Measurements from ENCODE around the gene UHRF1. TPM values are rescaled to one million over a fixed set of nuclear protein-coding genes. Genes with fewer than 3 reads are reported as not detected.

UHRF1 gene
- total RNA-seq, 2 donors from 2014 or later: 52.1 to 129 TPM

GRCh38 chr19:4911314-4911713 lies 2.0 kb downstream of the UHRF1 start:
- Mint-ChIP-seq H3K4me1 (peaks cover 22% of the 10 kb centered on the region), H3K4me3 (peak overlapping the region; percentile 94), H3K27ac (peak overlapping the region; percentile 78), H3K27me3 (no peaks in the 10 kb centered on the region), H3K9me3 (no peaks in the 10 kb centered on the region), H3K36me3 (ENCODE audit: low read depth) (peaks cover 59% of the 10 kb centered on the region)
- no peak for ATAC-seq (replicated peaks)

- H3K9me3 Mint-ChIP-seq: no peaks in the 10 kb centered on the region
- H3K36me3 Mint-ChIP-seq (ENCODE audit: low read depth): peaks cover 66% of the 10 kb centered on the region
- ATAC-seq (replicated peaks): peak; percentile 22
- peak overlapping the region; percentile 94 for H3K4me3 Mint-ChIP-seq
- peaks cover 27% of the 10 kb centered on the region for H3K4me1 Mint-ChIP-seq
- H3K27ac Mint-ChIP-seq: peak overlapping the region; percentile 78
- no peaks in the 10 kb centered on the region for H3K27me3 Mint-ChIP-seq
These were observed 2.7 kb downstream of the UHRF1 start for GRCh38 chr19:4911786-4912672.

DNA sequence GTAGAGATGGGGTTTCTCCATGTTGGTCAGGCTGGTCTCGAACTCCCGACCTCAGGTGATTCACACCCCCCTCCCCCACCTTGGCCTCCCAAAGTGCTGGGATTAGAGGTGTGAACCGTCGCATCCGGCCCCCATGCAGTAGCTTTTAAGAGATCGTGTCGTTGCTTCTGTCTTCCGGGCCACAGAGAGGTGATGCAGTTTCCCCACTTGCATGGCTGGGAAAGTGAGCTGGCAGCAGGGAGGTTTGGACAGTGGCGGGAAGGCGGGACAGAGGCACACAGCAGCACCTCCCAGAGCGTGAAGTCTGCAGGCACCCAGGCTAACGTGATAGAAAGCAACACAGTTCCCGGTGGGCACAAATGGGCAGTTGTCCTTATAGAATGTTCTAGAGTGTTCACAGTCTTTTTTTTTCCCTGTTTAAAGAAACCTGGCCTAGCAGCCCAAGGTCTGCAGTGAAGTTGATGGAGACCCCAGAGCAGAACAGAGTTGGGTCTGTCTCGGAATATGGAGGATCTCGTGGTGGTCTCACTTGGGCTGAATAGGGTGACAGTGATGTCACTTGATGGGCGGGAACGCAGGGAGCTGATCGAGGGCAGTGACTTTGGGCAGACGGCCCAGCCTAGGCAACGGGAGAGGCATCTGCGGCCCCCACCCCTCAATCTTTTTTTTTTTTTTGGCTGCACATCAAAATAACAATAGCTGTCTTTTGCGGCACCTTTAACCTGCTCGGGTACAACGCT lies 4.9 kb downstream of the UHRF1 start:
- H3K9me3 Mint-ChIP-seq: no peaks in the 10 kb centered on the region
- peaks cover 27% of the 10 kb centered on the region for H3K4me1 Mint-ChIP-seq
- H3K27me3 Mint-ChIP-seq: no peaks in the 10 kb centered on the region
- no peak for ATAC-seq (replicated peaks)
- H3K36me3 Mint-ChIP-seq (ENCODE audit: low read depth): peaks cover 84% of the 10 kb centered on the region
- H3K4me3 Mint-ChIP-seq: peak overlapping the region; percentile 80
- H3K27ac Mint-ChIP-seq: peak overlapping the region; percentile 43

- Mint-ChIP-seq H3K4me1 (peaks cover 27% of the 10 kb centered on the region), H3K27me3 (no peaks in the 10 kb centered on the region), H3K27ac (peak overlapping the region; percentile 43), H3K9me3 (no peaks in the 10 kb centered on the region), H3K36me3 (ENCODE audit: low read depth) (peaks cover 92% of the 10 kb centered on the region), H3K4me3 (peak overlapping the region; percentile 80)
- ATAC-seq (replicated peaks): peak; percentile 78
These were observed 5.6 kb downstream of the UHRF1 start for GRCh38 chr19:4914736-4915501.

- no peaks in the 10 kb centered on the region for H3K27me3 Mint-ChIP-seq
These were observed 7.2 kb downstream of the UHRF1 start for GRCh38 chr19:4916292-4917082.

DNA sequence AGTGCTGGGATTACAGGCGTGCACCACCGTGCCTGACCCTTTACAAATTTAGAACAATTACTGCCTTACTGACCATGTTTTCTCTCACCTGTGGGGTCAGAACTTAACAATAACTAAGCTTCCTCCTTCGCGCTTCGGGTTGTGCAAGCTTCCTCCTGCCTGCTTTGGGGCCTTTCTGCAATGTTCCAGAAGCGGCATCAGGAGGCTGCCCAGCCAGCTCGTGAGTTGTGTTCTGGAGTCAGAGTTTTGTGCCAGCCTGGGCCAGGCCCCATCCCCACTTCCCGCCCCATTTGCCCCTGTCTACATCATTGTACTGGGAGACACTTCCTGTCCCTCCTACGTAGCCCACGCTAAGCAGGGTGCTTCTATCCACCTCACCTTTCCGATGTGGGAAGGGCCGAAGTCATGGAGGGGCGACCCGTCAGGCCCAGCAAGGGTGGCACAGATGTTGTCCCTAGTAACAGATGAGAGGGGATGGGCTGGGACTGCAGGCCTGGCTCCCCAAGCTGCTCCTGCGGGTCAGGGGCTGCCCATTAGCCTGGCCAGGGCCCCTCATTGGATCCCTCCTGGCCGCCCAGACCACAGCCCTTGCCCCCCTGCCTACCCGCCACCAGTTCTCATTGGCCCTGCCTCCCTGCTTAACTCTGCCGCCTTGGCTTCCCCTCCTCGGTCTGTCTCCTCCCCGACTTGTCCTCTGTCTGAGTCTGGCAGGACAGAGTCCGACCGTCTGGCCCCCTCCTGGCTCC lies 13.4 kb downstream of the UHRF1 start:
- Mint-ChIP-seq H3K9me3 (no peaks in the 10 kb centered on the region), H3K4me1 (no peaks in the 10 kb centered on the region), H3K27ac (no peak overlapping the region), H3K27me3 (no peaks in the 10 kb centered on the region), H3K36me3 (ENCODE audit: low read depth) (peaks cover 65% of the 10 kb centered on the region), H3K4me3 (no peak overlapping the region)
- no peak for ATAC-seq (replicated peaks)

More at GRCh38 chr19:4916292-4917082, 7.2 kb downstream of the UHRF1 start:
- Mint-ChIP-seq H3K9me3 (no peaks in the 10 kb centered on the region), H3K4me1 (peaks cover 26% of the 10 kb centered on the region), H3K4me3 (peak overlapping the region; percentile 80), H3K27ac (peak overlapping the region; percentile 91), H3K36me3 (ENCODE audit: low read depth) (peaks cover 95% of the 10 kb centered on the region)
- ATAC-seq (replicated peaks): no peak

- Mint-ChIP-seq H3K27ac (no peak overlapping the region), H3K4me1 (no peaks in the 10 kb centered on the region), H3K4me3 (no peak overlapping the region), H3K27me3 (no peaks in the 10 kb centered on the region), H3K9me3 (no peaks in the 10 kb centered on the region), H3K36me3 (ENCODE audit: low read depth) (peaks cover 59% of the 10 kb centered on the region)
- no peak for ATAC-seq (replicated peaks)
These were observed 14.0 kb downstream of the UHRF1 start for GRCh38 chr19:4923276-4923747.

DNA sequence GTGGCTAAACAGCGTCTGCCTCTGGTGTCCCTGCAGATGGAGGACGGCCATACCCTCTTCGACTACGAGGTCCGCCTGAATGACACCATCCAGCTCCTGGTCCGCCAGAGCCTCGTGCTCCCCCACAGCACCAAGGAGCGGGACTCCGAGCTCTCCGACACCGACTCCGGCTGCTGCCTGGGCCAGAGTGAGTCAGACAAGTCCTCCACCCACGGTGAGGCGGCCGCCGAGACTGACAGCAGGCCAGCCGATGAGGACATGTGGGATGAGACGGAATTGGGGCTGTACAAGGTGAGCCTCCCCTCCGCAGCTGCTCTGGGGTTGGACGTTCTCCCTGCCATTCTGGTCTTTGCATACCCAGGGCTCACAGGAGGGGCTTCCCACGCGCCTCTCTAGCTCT lies 19.9 kb downstream of the UHRF1 start:
- no peak overlapping the region for H3K4me3 Mint-ChIP-seq
- H3K9me3 Mint-ChIP-seq: no peaks in the 10 kb centered on the region
- H3K27ac Mint-ChIP-seq: no peak overlapping the region
- no peaks in the 10 kb centered on the region for H3K4me1 Mint-ChIP-seq
- no peaks in the 10 kb centered on the region for H3K27me3 Mint-ChIP-seq
- H3K36me3 Mint-ChIP-seq (ENCODE audit: low read depth): peaks cover 66% of the 10 kb centered on the region
- no peak for ATAC-seq (replicated peaks)

- Mint-ChIP-seq H3K4me1 (no peaks in the 10 kb centered on the region), H3K27ac (no peak overlapping the region), H3K27me3 (no peaks in the 10 kb centered on the region), H3K9me3 (no peaks in the 10 kb centered on the region), H3K36me3 (ENCODE audit: low read depth) (peaks cover 71% of the 10 kb centered on the region), H3K4me3 (no peak overlapping the region)
- ATAC-seq (replicated peaks): no peak
These were observed 21.4 kb downstream of the UHRF1 start for GRCh38 chr19:4930664-4931063.

DNA sequence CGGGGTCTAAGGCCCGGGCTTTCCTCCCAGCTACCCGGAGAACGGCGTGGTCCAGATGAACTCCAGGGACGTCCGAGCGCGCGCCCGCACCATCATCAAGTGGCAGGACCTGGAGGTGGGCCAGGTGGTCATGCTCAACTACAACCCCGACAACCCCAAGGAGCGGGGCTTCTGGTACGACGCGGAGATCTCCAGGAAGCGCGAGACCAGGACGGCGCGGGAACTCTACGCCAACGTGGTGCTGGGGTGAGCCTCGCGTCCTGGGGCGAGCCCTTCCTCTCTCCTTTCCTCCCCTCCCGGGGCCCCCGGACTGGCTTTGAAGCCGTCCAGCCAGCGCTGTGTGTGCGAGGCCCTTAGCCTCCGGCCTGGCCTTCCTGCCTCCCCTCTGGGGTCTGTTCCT lies 23.4 kb downstream of the UHRF1 start:
- H3K27me3 Mint-ChIP-seq: no peaks in the 10 kb centered on the region
- ATAC-seq (replicated peaks): no peak
- H3K4me3 Mint-ChIP-seq: no peak overlapping the region

DNA sequence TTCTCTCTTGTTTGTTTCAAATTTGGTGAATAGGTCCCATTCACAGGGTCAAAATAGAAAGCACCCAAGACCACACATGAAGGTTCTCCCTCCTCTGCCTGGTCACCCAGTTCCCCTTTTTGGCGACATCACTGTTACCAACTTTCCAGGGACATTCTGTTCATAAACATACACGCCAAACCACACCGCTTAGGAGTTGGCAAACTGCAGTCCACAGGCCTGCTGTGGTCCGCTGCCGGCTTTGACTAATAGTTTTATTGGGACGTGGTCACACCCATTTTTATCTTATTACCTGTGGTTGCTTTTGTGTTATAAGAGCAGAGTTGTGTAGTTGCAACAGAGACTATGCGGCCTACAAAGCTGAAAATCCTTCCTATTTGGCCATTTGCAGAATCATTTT lies 24.2 kb downstream of the UHRF1 start:
- no peaks in the 10 kb centered on the region for H3K9me3 Mint-ChIP-seq
- no peak overlapping the region for H3K4me3 Mint-ChIP-seq
- ATAC-seq (replicated peaks): no peak
- no peaks in the 10 kb centered on the region for H3K4me1 Mint-ChIP-seq
- peaks cover 92% of the 10 kb centered on the region for H3K36me3 Mint-ChIP-seq (ENCODE audit: low read depth)
- H3K27me3 Mint-ChIP-seq: no peaks in the 10 kb centered on the region
- H3K27ac Mint-ChIP-seq: no peak overlapping the region

More for the DNA sequence above, 23.4 kb downstream of the UHRF1 start:
- H3K36me3 Mint-ChIP-seq (ENCODE audit: low read depth): peaks cover 85% of the 10 kb centered on the region
- H3K27ac Mint-ChIP-seq: no peak overlapping the region
- H3K4me1 Mint-ChIP-seq: no peaks in the 10 kb centered on the region
- H3K9me3 Mint-ChIP-seq: no peaks in the 10 kb centered on the region

DNA sequence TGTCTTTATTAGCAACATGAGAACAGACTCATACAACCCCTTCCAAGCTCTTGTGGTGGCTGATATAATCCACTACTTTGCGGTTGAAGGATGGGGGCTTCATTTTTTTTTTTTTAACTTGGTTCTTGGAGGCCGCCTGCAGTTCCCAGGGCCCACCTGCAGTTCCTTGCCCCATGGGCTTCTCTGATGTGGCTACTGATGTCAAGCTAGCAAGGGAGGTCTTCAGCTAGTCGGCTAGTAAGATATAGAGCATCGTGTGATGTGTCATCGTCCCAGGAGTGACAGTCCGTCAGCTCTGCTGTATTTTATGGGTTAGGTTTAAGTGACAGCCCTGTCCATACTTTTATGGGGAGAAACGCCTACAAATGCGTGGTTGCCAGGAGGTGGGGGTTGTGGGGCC lies 26.1 kb downstream of the UHRF1 start:
- H3K27ac Mint-ChIP-seq: no peak overlapping the region
- no peaks in the 10 kb centered on the region for H3K4me1 Mint-ChIP-seq
- no peak for ATAC-seq (replicated peaks)

GRCh38 chr19:4937060-4937459 lies 27.8 kb downstream of the UHRF1 start:
- no peak overlapping the region for H3K4me3 Mint-ChIP-seq
- H3K36me3 Mint-ChIP-seq (ENCODE audit: low read depth): peaks cover 96% of the 10 kb centered on the region
- no peak overlapping the region for H3K27ac Mint-ChIP-seq
- ATAC-seq (replicated peaks): no peak
- no peaks in the 10 kb centered on the region for H3K27me3 Mint-ChIP-seq
- H3K4me1 Mint-ChIP-seq: no peaks in the 10 kb centered on the region
- H3K9me3 Mint-ChIP-seq: no peaks in the 10 kb centered on the region

More for the DNA sequence above, 26.1 kb downstream of the UHRF1 start:
- Mint-ChIP-seq H3K4me3 (no peak overlapping the region), H3K27me3 (no peaks in the 10 kb centered on the region), H3K9me3 (no peaks in the 10 kb centered on the region), H3K36me3 (ENCODE audit: low read depth) (peaks cover 96% of the 10 kb centered on the region)
